ENCODE data around the gene LMNA.

Gene LMNA

GRCh38 chr1:156160000-156160742 lies 45.7 kb downstream of the LMNA start:
- ChIA-PET CTCF (interaction anchor here (0.6 to 2.2 kb wide), 6 partner anchors 8 to 98 kb away, joined by 3 to 7 read pairs (median 4); no protein-coding TSS in a partner anchor), POLR2A (no interaction called here)
- TF ChIP-seq CTCF (IDR thresholded peaks at IDR 0.05; ENCODE audit: control extremely low read depth, extremely low read depth, low read depth, missing control alignments): no peak
- no peak for DNase-seq (ENCODE audit: extremely low spot score)

GRCh38 chr1:156160743-156161171 lies 46.2 kb downstream of the LMNA start:
- ChIA-PET POLR2A (interaction anchor here (0.5 kb wide), 1 partner anchor 33 kb away, joined by 3 read pairs; no protein-coding TSS in a partner anchor), CTCF (interaction anchor here (0.6 to 2.2 kb wide), 6 partner anchors 8 to 123 kb away, joined by 3 to 7 read pairs (median 4); partner anchors contain the start of genes SMG5 and TMEM79)
- no peak for TF ChIP-seq CTCF (IDR thresholded peaks at IDR 0.05; ENCODE audit: control extremely low read depth, extremely low read depth, low read depth, missing control alignments)
- DNase-seq (ENCODE audit: extremely low spot score): peak; percentile 76

- POLR2A ChIA-PET: no interaction called here
- no peak for TF ChIP-seq CTCF (IDR thresholded peaks at IDR 0.05; ENCODE audit: control extremely low read depth, extremely low read depth, low read depth, missing control alignments)
- CTCF ChIA-PET: interaction anchor here (0.9 to 2.0 kb wide), 5 partner anchors 10 to 121 kb away, joined by 3 to 4 read pairs (median 3); partner anchors contain the start of genes SMG5 and TMEM79
- no peak for DNase-seq (ENCODE audit: extremely low spot score)
Measured at GRCh38 chr1:156162430-156163037, 48.0 kb downstream of the LMNA start.

GRCh38 chr1:156163712-156164111 lies 49.2 kb downstream of the LMNA start:
- ChIA-PET POLR2A (interaction anchor here (0.6 kb wide), 1 partner anchor 294 kb away, joined by 4 read pairs; no protein-coding TSS in a partner anchor), CTCF (interaction anchor here (1.0 to 3.2 kb wide), 9 partner anchors 9 to 153 kb away, joined by 3 to 18 read pairs (median 5); no protein-coding TSS in a partner anchor)
- no peak for TF ChIP-seq CTCF (IDR thresholded peaks at IDR 0.05; ENCODE audit: control extremely low read depth, extremely low read depth, low read depth, missing control alignments)
- no peak for DNase-seq (ENCODE audit: extremely low spot score)

- ChIA-PET POLR2A (no interaction called here), CTCF (interaction anchor here (0.7 to 3.2 kb wide), 13 partner anchors 8 to 153 kb away, joined by 3 to 18 read pairs (median 4); no protein-coding TSS in a partner anchor)
- no peak for TF ChIP-seq CTCF (IDR thresholded peaks at IDR 0.05; ENCODE audit: control extremely low read depth, extremely low read depth, low read depth, missing control alignments)
- DNase-seq (ENCODE audit: extremely low spot score): no peak
Measured at GRCh38 chr1:156164125-156164831, 49.8 kb downstream of the LMNA start.

- DNase-seq (ENCODE audit: extremely low spot score): peak; percentile 19
- POLR2A ChIA-PET: no interaction called here
- no peak for TF ChIP-seq CTCF (IDR thresholded peaks at IDR 0.05; ENCODE audit: control extremely low read depth, extremely low read depth, low read depth, missing control alignments)
- CTCF ChIA-PET: interaction anchor here (0.7 to 3.2 kb wide), 8 partner anchors 8 to 152 kb away, joined by 3 to 18 read pairs (median 4); no protein-coding TSS in a partner anchor
Measured at GRCh38 chr1:156165083-156165482, 50.6 kb downstream of the LMNA start.
